Activated naive CD8-positive, alpha-beta T cell (primary cell): ENCODE measurements around the gene TBC1D5.
A peak's percentile ranks its signal among the peaks of the same experiment; 100 is the strongest.
"Not testable (repeated sequence)": the region's sequence is repeated elsewhere in the genome, so short reads cannot be mapped to it uniquely, and the experiment has no call there.

Experiments used
- H3K27ac Mint-ChIP-seq: one replicate; pipeline ENCODE4 v1.8.0; 2021; ENCODE audit warnings: mixed read lengths
- H3K27me3 Mint-ChIP-seq: one replicate; pipeline ENCODE4 v1.8.0; 2021; ENCODE audit warnings: mixed read lengths
- H3K36me3 Mint-ChIP-seq: one replicate; pipeline ENCODE4 v1.8.0; 2021; ENCODE audit warnings: mixed read lengths
- H3K4me1 Mint-ChIP-seq: one replicate; pipeline ENCODE4 v1.8.0; 2021; ENCODE audit warnings: low read depth, mixed read lengths
- H3K4me3 Mint-ChIP-seq: one replicate; pipeline ENCODE4 v1.8.0; 2021; ENCODE audit warnings: mild to moderate bottlenecking, mixed read lengths
- H3K9me3 Mint-ChIP-seq: one replicate; pipeline ENCODE4 v1.8.0; 2021; ENCODE audit warnings: low read depth, mixed read lengths

TBC1D5 gene

DNA sequence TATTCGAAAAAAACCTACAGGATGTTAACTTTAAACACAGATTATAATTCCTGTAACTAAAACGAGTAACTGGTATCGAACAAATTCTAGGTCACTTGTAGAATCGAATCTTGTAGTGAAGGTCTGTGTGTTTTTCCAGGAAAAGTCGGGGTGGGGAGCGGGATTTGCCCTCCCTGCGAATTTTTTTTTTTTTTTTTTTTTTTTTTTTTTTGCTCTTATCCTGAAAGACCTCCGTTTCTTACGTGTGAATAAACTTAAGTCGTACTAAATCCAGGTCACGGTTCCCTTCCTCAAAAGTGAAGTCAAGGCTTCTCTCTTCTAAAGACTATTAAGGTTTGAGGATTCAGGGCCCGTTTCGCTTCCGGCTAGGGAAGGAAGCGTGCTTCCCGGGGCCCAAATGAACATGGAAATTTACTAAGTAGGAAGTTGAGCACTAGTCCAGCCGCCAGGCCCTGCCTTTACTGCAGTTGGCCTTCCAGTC lies 770 bp downstream of the TBC1D5 start:
- Mint-ChIP-seq H3K4me3 (peak overlapping the region; percentile 92), H3K36me3 (no peaks in the 10 kb centered on the region), H3K27me3 (no peaks in the 10 kb centered on the region), H3K9me3 (no peaks in the 10 kb centered on the region), H3K4me1 (peaks cover 42% of the 10 kb centered on the region), H3K27ac (peak overlapping the region; percentile 90)

DNA sequence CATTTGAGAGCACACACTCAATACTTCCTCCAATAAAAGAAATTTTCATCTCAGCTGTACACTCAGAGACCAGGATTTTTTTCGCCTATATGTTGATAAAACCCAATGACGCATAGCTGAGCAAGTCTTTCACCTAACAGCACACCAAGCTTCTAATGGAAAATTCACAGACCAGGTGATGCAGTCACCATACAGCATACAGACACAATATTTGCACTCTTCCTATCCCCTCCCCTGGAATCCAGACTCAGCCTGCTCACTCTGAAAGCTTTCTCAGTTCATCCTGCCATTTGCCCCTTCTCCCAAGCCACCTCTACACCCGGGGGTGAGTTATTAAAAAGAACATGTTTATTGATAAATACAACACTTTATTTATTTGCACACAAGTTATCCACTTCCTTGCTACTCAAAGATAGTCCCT lies 1.7 kb downstream of the TBC1D5 start:
- H3K36me3 Mint-ChIP-seq, result no peaks in the 10 kb centered on the region
- peaks cover 42% of the 10 kb centered on the region for H3K4me1 Mint-ChIP-seq
- peak overlapping the region; percentile 92 for H3K4me3 Mint-ChIP-seq
- no peaks in the 10 kb centered on the region for H3K9me3 Mint-ChIP-seq
- H3K27me3 Mint-ChIP-seq, result no peaks in the 10 kb centered on the region
- H3K27ac Mint-ChIP-seq, result peak overlapping the region; percentile 83

DNA sequence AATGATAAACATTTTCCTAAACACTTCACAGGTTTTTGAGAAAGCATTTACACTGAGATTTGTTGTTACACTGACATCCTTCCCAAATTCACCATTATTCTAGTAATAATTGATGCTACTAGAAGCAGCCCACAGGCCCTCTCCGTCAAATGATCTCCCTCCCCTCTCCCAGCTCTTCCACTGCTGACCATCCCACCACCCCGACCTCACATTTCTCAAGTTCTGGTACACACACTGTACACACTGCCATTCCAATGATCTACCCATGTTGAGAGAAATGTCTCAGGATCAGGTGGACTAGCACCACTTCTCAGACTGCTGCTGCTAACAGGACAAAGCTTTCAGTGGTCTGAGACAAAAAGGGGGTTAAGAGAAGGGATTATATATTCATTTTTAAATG lies 3.5 kb downstream of the TBC1D5 start:
- Mint-ChIP-seq H3K4me1 (peaks cover 42% of the 10 kb centered on the region), H3K9me3 (no peaks in the 10 kb centered on the region), H3K27ac (no peak overlapping the region), H3K27me3 (no peaks in the 10 kb centered on the region), H3K4me3 (no peak overlapping the region), H3K36me3 (peaks cover 2% of the 10 kb centered on the region)

DNA sequence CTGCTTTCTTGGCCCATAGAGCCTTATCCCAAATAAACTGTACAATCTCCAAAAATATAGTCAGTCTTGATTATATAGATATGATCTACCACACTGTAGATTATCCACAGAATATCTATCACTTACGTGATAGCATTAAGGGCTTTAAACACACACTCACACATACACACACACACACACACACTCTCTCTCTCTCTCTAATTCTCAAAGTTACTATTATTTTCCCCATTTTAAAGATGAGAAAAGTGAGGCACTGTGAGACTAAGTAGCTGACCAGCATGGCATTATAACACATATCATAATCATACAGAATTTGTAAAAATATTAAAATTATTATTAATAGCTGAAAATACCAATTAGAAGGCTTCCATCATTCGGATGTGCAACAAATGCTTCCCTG lies 4.2 kb downstream of the TBC1D5 start:
- Mint-ChIP-seq H3K27me3 (no peaks in the 10 kb centered on the region), H3K4me1 (peaks cover 40% of the 10 kb centered on the region), H3K9me3 (no peaks in the 10 kb centered on the region), H3K4me3 (no peak overlapping the region), H3K27ac (no peak overlapping the region), H3K36me3 (peaks cover 4% of the 10 kb centered on the region)

DNA sequence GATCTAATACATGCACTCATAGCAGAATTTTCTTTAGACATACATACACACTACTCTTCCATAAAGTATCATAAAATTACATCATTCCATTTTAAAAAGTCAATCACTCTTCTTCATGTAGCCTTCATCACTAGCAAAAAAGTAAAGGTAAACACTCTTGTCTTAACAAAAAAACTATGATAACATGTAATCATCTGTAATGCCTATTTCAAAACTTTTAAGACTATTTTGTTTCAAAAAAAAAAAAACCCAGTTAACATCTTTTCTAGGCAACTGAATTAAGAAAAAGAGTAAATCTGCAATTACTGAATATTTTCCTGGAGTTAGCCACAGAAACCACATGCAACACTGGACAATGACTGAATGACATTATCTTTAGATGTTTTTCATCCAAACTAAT lies 4.8 kb downstream of the TBC1D5 start:
- Mint-ChIP-seq H3K4me1 (peaks cover 44% of the 10 kb centered on the region), H3K36me3 (peaks cover 8% of the 10 kb centered on the region), H3K27ac (no peak overlapping the region), H3K4me3 (no peak overlapping the region), H3K27me3 (no peaks in the 10 kb centered on the region), H3K9me3 (no peaks in the 10 kb centered on the region)

DNA sequence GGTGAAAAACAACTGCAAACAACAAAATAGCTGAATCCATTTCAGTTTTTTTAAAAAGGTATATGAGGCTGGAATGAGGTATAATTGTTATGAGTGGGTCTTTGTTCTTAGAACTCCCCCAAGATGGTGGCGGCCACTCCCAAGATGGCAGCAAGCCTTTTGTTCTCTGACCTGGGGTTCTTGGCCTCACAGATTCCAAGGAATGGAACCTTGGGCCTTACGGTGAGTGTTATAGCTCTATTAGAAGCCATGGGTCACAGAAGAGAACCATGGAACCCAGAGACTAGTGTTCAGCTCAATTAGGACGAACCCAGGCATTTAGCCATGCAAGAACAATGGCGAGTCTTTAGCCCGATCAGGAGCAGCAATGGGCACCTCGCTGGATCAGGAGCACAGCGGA lies 7.1 kb downstream of the TBC1D5 start:
- H3K27me3 Mint-ChIP-seq, H3K27ac Mint-ChIP-seq, H3K9me3 Mint-ChIP-seq, H3K4me3 Mint-ChIP-seq: not testable (repeated sequence)
- Mint-ChIP-seq H3K4me1 (peaks cover 33% of the 10 kb centered on the region), H3K36me3 (peaks cover 13% of the 10 kb centered on the region)

DNA sequence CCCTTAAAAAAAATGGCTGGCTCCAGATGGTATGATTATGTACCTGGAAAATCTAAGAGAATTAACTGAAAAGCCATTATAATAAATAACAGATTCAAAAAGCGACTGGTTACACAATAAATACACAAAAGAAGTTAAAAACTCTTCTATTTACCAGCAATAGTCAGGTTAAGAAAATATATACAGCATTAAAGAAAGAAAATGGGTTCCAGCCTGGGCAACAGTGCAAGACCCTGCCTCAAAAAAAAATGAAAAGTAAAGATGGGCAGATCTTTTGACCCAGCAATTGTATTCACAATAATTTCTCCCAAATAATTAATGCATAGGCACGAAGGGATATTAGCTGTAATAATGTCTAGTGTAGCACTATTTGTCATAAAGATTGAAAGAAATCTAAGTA lies 8.7 kb downstream of the TBC1D5 start:
- H3K9me3 Mint-ChIP-seq, result no peaks in the 10 kb centered on the region
- H3K4me1 Mint-ChIP-seq, result peaks cover 27% of the 10 kb centered on the region
- no peak overlapping the region for H3K4me3 Mint-ChIP-seq
- peaks cover 19% of the 10 kb centered on the region for H3K36me3 Mint-ChIP-seq
- no peak overlapping the region for H3K27ac Mint-ChIP-seq
- no peaks in the 10 kb centered on the region for H3K27me3 Mint-ChIP-seq

DNA sequence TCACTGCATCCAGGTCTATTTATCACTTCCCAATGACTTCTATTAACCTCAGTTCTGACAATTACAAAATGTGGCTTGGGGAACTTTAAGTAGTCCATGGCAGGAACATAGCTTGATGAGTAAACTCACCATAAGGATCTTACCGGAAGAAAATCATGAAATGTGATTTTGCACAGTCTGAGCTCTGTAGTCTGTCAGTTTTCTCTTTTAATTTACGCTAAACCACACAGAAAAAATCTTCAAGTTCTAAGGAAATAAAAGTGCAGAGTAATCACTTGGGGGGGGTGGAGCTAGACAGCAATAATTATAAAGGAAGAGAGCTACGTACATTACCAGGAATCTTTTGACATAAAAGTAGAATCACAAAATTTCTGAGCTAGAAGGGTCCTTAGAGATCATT lies 9.2 kb downstream of the TBC1D5 start:
- Mint-ChIP-seq H3K27ac (no peak overlapping the region), H3K4me1 (peaks cover 26% of the 10 kb centered on the region), H3K36me3 (peaks cover 19% of the 10 kb centered on the region), H3K4me3 (no peak overlapping the region), H3K9me3 (no peaks in the 10 kb centered on the region), H3K27me3 (no peaks in the 10 kb centered on the region)

DNA sequence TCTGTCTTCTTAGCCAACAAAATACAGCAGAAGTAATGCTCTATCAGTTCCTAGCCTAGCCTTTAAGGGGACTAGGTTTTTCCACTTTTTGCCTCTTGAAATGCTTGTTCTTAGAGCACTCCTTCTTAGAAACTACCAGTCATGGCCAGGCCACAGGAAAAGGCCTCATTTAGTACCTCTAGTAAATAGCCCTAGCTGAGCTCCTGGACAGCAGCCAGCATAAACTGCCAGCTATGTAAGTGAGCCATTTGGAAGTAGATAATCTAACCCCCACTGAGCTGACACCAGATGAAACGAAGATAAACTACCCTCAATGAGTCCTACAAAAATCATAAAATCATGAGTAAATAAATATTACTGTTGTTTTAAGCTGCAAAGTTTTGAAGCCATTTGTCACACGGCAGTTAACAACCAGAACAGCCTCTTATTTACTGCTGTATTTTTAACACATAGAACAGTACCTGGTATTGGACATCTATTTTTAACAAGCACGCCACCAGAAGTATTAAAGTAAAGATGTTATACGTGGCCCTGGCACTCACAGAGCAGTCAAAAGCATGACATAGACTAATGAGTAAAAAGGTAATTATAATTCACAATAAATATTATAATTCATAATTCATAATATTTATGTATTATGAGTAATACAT lies 12.0 kb downstream of the TBC1D5 start:
- H3K27me3 Mint-ChIP-seq, result no peaks in the 10 kb centered on the region
- no peak overlapping the region for H3K4me3 Mint-ChIP-seq
- H3K4me1 Mint-ChIP-seq, result peaks cover 15% of the 10 kb centered on the region
- H3K27ac Mint-ChIP-seq, result no peak overlapping the region
- H3K36me3 Mint-ChIP-seq, result peaks cover 31% of the 10 kb centered on the region
- H3K9me3 Mint-ChIP-seq, result peaks cover 6% of the 10 kb centered on the region

DNA sequence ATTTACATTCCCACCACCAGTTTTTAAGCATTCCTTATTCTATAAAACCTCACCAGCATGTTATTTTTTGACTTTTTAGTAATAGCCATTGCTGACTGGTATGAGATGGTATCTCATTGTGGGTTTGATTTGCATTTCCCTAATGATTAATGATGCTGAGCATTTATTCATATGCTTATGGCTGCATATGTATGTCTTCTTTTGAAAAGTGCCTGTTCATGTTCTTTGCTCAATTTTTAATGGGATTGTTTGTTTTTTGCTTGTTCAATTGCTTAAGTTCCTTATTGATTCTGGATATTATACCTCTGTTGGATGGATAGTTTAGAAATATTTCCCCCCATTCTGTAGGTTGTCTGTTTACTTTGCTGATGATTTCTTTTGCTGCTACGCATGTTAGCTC lies 16.1 kb downstream of the TBC1D5 start:
- peaks cover 7% of the 10 kb centered on the region for H3K9me3 Mint-ChIP-seq
- H3K4me1 Mint-ChIP-seq, result peaks cover 3% of the 10 kb centered on the region
- no peaks in the 10 kb centered on the region for H3K27me3 Mint-ChIP-seq
- no peak overlapping the region for H3K27ac Mint-ChIP-seq
- no peak overlapping the region for H3K4me3 Mint-ChIP-seq
- H3K36me3 Mint-ChIP-seq, result peaks cover 27% of the 10 kb centered on the region

DNA sequence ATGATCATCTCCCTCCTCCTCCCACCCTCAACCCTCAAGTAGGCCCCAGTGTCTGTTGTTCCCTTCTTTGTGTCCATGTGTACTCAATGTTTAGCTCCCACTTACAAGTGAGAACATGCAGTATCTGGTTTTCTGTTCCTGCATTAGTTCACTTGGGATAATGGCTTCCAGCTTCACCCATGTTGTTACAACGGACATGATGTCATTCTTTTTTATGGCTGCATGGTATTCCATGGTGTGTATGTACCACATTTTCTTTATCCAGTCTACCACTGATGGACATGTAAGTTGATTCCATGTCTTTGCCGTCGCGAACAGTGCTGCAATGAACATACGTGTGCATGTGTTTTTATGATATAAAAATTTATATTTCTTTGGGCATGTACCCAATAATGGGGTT lies 16.6 kb downstream of the TBC1D5 start:
- H3K4me1 Mint-ChIP-seq, H3K9me3 Mint-ChIP-seq, H3K4me3 Mint-ChIP-seq, H3K27me3 Mint-ChIP-seq, H3K27ac Mint-ChIP-seq: not testable (repeated sequence)
- H3K36me3 Mint-ChIP-seq, result peaks cover 26% of the 10 kb centered on the region

DNA sequence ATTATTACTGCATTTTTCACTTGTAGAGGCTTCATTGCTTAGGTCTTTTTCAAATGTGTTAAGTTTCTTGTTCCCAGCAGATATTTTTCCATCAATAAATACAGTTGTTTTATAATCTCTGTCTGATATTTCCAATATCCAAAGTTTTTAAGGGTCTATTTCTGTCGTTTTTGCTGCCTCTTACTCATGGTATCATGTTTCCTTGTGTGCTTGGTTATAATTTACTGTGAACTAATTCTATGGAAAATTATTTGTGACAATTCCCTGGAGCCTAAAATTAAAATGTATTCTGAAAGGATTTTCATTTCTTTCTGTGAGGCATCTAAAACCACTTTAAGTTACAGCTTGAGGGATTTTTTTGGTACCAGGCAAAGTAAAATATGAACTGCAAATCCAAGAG lies 17.5 kb downstream of the TBC1D5 start:
- Mint-ChIP-seq H3K4me3 (no peak overlapping the region), H3K4me1 (no peaks in the 10 kb centered on the region), H3K27ac (no peak overlapping the region), H3K9me3 (peaks cover 7% of the 10 kb centered on the region), H3K36me3 (peaks cover 23% of the 10 kb centered on the region), H3K27me3 (no peaks in the 10 kb centered on the region)

DNA sequence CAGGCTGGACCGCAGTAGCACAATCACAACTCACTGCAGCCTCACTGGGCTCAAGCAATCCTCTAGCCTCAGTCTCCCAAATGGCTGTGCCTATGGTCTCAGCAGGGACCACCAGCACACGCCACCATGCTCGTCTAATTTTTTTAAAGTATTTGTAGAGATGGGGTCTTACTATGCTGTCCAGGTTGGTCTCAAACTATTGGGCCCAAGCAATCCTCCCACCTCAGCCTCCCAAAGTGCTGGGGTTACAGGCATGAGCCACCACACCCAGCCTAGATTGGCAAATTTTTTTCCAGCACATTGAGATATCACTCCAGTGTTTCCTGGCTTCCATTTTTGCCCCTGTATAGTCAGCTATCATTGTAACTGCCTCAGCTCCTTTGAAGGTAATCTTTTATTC lies 18.3 kb downstream of the TBC1D5 start:
- no peak overlapping the region for H3K4me3 Mint-ChIP-seq
- H3K27ac Mint-ChIP-seq, result no peak overlapping the region
- peaks cover 22% of the 10 kb centered on the region for H3K36me3 Mint-ChIP-seq

DNA sequence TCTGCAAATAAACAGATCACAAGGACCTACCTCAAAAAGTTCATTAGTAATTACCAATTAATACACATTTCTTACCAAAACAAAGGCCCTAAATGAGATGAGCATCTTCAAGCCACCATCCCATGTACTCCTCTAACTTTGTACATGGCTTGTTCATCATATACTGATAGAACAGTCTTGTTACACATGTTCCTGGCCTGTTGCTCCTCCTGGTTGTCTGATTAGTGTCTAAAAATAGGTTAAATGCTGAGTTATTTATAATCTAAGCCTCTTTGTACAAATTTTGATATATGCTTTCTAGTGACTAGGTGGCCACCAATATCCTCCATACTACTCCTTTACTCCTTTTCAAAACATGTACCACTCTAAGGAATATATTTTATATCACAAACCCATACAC lies 25.0 kb downstream of the TBC1D5 start:
- no peak overlapping the region for H3K4me3 Mint-ChIP-seq
- no peaks in the 10 kb centered on the region for H3K4me1 Mint-ChIP-seq
- H3K27me3 Mint-ChIP-seq, result no peaks in the 10 kb centered on the region
- H3K9me3 Mint-ChIP-seq, result peaks cover 28% of the 10 kb centered on the region
- H3K36me3 Mint-ChIP-seq, result peaks cover 28% of the 10 kb centered on the region
- H3K27ac Mint-ChIP-seq, result no peak overlapping the region

More for the DNA sequence above, 18.3 kb downstream of the TBC1D5 start:
- no peaks in the 10 kb centered on the region for H3K4me1 Mint-ChIP-seq
- H3K9me3 Mint-ChIP-seq, result peaks cover 7% of the 10 kb centered on the region
- H3K27me3 Mint-ChIP-seq, result no peaks in the 10 kb centered on the region

DNA sequence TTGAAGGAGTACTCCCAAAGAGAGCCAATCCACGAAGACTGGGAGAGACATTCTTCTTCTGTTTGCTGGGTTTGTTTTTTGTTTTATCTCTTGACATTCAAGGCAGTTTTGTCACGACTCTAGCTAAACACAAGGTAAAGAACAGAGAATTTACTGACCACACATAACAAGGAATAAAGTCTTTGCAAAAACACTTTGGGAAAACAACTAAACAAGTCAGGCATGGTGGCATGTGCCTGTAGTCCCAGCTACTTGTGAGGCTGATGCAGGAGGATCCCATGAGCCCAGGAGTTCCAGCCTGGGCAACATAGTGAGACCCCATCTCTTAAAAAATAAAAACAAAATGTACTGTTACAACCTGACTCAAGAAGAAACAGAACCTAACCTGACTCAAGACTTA lies 28.0 kb downstream of the TBC1D5 start:
- Mint-ChIP-seq H3K4me1 (peaks cover 5% of the 10 kb centered on the region), H3K27ac (no peak overlapping the region), H3K27me3 (no peaks in the 10 kb centered on the region), H3K4me3 (no peak overlapping the region), H3K36me3 (peaks cover 31% of the 10 kb centered on the region), H3K9me3 (peaks cover 32% of the 10 kb centered on the region)

DNA sequence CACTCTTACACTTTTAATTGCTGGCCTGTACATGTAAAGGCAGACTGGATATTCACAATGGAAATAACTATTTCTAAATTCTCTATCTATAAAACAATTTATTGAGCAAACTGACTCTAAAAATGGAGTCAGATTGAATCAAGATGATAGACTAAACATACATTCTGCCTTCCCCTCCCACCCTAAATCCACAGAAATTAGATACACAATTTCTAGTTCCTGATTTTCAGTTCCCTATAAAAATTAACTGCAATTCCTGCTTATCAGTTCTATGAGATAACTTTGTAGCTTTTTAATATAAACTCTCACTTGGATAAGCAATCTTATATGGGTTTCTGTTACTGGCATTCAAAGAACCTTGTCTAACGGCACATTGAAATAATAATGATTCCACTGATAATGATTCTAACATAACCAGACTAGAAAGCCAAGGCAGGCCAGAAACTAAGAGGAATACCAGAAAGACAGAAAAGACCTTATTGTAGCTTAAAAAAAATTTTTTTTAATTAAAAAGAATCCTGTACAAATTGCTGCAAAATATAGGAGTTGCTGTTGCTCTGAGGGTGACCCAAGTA lies 33.1 kb downstream of the TBC1D5 start:
- peaks cover 11% of the 10 kb centered on the region for H3K36me3 Mint-ChIP-seq
- H3K27me3 Mint-ChIP-seq, result no peaks in the 10 kb centered on the region
- H3K9me3 Mint-ChIP-seq, result peaks cover 11% of the 10 kb centered on the region
- no peak overlapping the region for H3K27ac Mint-ChIP-seq
- H3K4me3 Mint-ChIP-seq, result no peak overlapping the region
- H3K4me1 Mint-ChIP-seq, result peaks cover 7% of the 10 kb centered on the region
